ENCODE results near the gene SCLT1. TPM values are rescaled to one million over a fixed set of nuclear protein-coding genes. Genes with fewer than 3 reads are reported as not detected.

The SCLT1 gene
- total RNA-seq, 1 experiment from 2014 or later = 24.1 TPM

GRCh38 chr4:128841402-128841801 is 251.9 kb downstream of the SCLT1 start:
- H3K27me3 ChIP-seq (replicated peaks; ENCODE audit: insufficient read depth, low read depth, low read length, poor library complexity) = no peaks in the 10 kb centered on the region
- TF ChIP-seq EZH2 (IDR thresholded peaks at IDR 0.05; ENCODE audit: borderline replicate concordance, low read depth, low read length, poor library complexity, severe bottlenecking) = no peak
- no peak overlapping the region for H3K27ac ChIP-seq (ENCODE audit: low read depth, low read length, poor library complexity, severe bottlenecking)
- H3K4me3 ChIP-seq (ENCODE audit: low read depth, low read length, poor library complexity, severe bottlenecking) = no peak overlapping the region
- H3K36me3 ChIP-seq (ENCODE audit: insufficient read depth, low read length, poor library complexity, severe bottlenecking) = peaks cover 40% of the 10 kb centered on the region
- H3K4me1 ChIP-seq (ENCODE audit: insufficient read depth, low read length, poor library complexity, severe bottlenecking) = peaks cover 11% of the 10 kb centered on the region
- ChIA-PET CTCF (no interaction called here), POLR2A (ENCODE audit: low non-redundant PET) (no interaction called here)
- no TSS peak for BruUV-seq (replicated peaks)
- DNase-seq (ENCODE audit: low spot score) = no peak
- no peaks in the 10 kb centered on the region for H3K9me3 ChIP-seq (ENCODE audit: low read depth, low read length, poor library complexity, severe bottlenecking)
- intact Hi-C loops (cut with micrococcal nuclease; ENCODE audit: unreplicated experiment) = no loop called here

GRCh38 chr4:128840711-128841318 is 252.5 kb downstream of the SCLT1 start:
- DNase-seq (ENCODE audit: low spot score) = no peak
- H3K36me3 ChIP-seq (ENCODE audit: insufficient read depth, low read length, poor library complexity, severe bottlenecking) = peaks cover 35% of the 10 kb centered on the region
- no peaks in the 10 kb centered on the region for H3K27me3 ChIP-seq (replicated peaks; ENCODE audit: insufficient read depth, low read depth, low read length, poor library complexity)
- no peak overlapping the region for H3K4me3 ChIP-seq (ENCODE audit: low read depth, low read length, poor library complexity, severe bottlenecking)
- intact Hi-C loops (cut with micrococcal nuclease; ENCODE audit: unreplicated experiment) = no loop called here
- ChIA-PET POLR2A (ENCODE audit: low non-redundant PET) (no interaction called here), CTCF (no interaction called here)
- no TSS peak for BruUV-seq (replicated peaks)
- peaks cover 11% of the 10 kb centered on the region for H3K4me1 ChIP-seq (ENCODE audit: insufficient read depth, low read length, poor library complexity, severe bottlenecking)
- H3K9me3 ChIP-seq (ENCODE audit: low read depth, low read length, poor library complexity, severe bottlenecking) = no peaks in the 10 kb centered on the region
- TF ChIP-seq CTCF (conservative IDR thresholded peaks at IDR 0.05; ENCODE audit: low read depth, low read length) (no peak), EZH2 (IDR thresholded peaks at IDR 0.05; ENCODE audit: borderline replicate concordance, low read depth, low read length, poor library complexity, severe bottlenecking) (no peak)
- H3K27ac ChIP-seq (ENCODE audit: low read depth, low read length, poor library complexity, severe bottlenecking) = no peak overlapping the region

- CTCF ChIA-PET = no interaction called here
- no peaks in the 10 kb centered on the region for H3K9me3 ChIP-seq (ENCODE audit: low read depth, low read length, poor library complexity, severe bottlenecking)
Measured at GRCh38 chr4:128837679-128838078, 255.7 kb downstream of the SCLT1 start.

More at GRCh38 chr4:128837679-128838078, 255.7 kb downstream of the SCLT1 start:
- intact Hi-C loops (cut with micrococcal nuclease; ENCODE audit: unreplicated experiment) = no loop called here
- Histone ChIP-seq H3K27ac (ENCODE audit: low read depth, low read length, poor library complexity, severe bottlenecking) (no peak overlapping the region), H3K27me3 (replicated peaks; ENCODE audit: insufficient read depth, low read depth, low read length, poor library complexity) (no peaks in the 10 kb centered on the region), H3K4me3 (ENCODE audit: low read depth, low read length, poor library complexity, severe bottlenecking) (no peak overlapping the region), H3K36me3 (ENCODE audit: insufficient read depth, low read length, poor library complexity, severe bottlenecking) (peaks cover 9% of the 10 kb centered on the region), H3K4me1 (ENCODE audit: insufficient read depth, low read length, poor library complexity, severe bottlenecking) (peaks cover 11% of the 10 kb centered on the region)
- TF ChIP-seq EZH2 (IDR thresholded peaks at IDR 0.05; ENCODE audit: borderline replicate concordance, low read depth, low read length, poor library complexity, severe bottlenecking) (no peak), CTCF (conservative IDR thresholded peaks at IDR 0.05; ENCODE audit: low read depth, low read length) (no peak)
- POLR2A ChIA-PET (ENCODE audit: low non-redundant PET) = no interaction called here
- BruUV-seq (replicated peaks) = no TSS peak
- DNase-seq (ENCODE audit: low spot score) = no peak

Data from A673 (cell line).